ENCODE results near the gene C1QTNF1.

C1QTNF1 gene

GRCh38 chr17:79031996-79032875 lies 8.3 kb downstream of the C1QTNF1 start:
- H3K27me3 ChIP-seq (ENCODE audit: control insufficient read depth in 1 of 2, insufficient read depth in 2 of 2, low read length in 2 of 2), result peaks cover 0 to 7% of the 10 kb centered on the region in 2 donors

GRCh38 chr17:79033046-79033616 lies 9.2 kb downstream of the C1QTNF1 start:
- Histone ChIP-seq H3K4me3 (ENCODE audit: low read depth in 1 of 2, low read length in 2 of 2) (no peak overlapping the region), H3K4me1 (ENCODE audit: insufficient read depth, low read length) (peaks cover 13% of the 10 kb centered on the region), H3K9me3 (ENCODE audit: low read length) (no peaks in the 10 kb centered on the region), H3K36me3 (ENCODE audit: insufficient read depth, low read length) (no peaks in the 10 kb centered on the region), H3K27ac (ENCODE audit: low read depth, low read length) (no peak overlapping the region), H3K27me3 (ENCODE audit: control insufficient read depth in 1 of 2, insufficient read depth in 2 of 2, low read length in 2 of 2) (no peaks in the 10 kb centered on the region), H3K9ac (ENCODE audit: low read length) (no peak overlapping the region)

More at GRCh38 chr17:79031996-79032875, 8.3 kb downstream of the C1QTNF1 start:
- Histone ChIP-seq H3K4me1 (ENCODE audit: insufficient read depth, low read length) (peaks cover 22% of the 10 kb centered on the region), H3K36me3 (ENCODE audit: insufficient read depth, low read length) (no peaks in the 10 kb centered on the region), H3K27ac (ENCODE audit: low read depth, low read length) (no peak overlapping the region), H3K4me3 (ENCODE audit: low read depth in 1 of 2, low read length in 2 of 2) (no peak overlapping the region), H3K9me3 (ENCODE audit: low read length) (no peaks in the 10 kb centered on the region), H3K9ac (ENCODE audit: low read length) (no peak overlapping the region)

- Histone ChIP-seq H3K9me3 (ENCODE audit: low read length) (no peaks in the 10 kb centered on the region), H3K27me3 (ENCODE audit: control insufficient read depth in 1 of 2, insufficient read depth in 2 of 2, low read length in 2 of 2) (no peaks in the 10 kb centered on the region), H3K9ac (ENCODE audit: low read length) (no peak overlapping the region), H3K4me3 (ENCODE audit: low read depth in 1 of 2, low read length in 2 of 2) (no peak overlapping the region), H3K36me3 (ENCODE audit: insufficient read depth, low read length) (no peaks in the 10 kb centered on the region), H3K27ac (ENCODE audit: low read depth, low read length) (no peak overlapping the region), H3K4me1 (ENCODE audit: insufficient read depth, low read length) (peaks cover 10% of the 10 kb centered on the region)
These were observed 10.0 kb downstream of the C1QTNF1 start for GRCh38 chr17:79033741-79034501.

- Histone ChIP-seq H3K36me3 (ENCODE audit: insufficient read depth, low read length) (no peaks in the 10 kb centered on the region), H3K4me3 (ENCODE audit: low read depth in 1 of 2, low read length in 2 of 2) (no peak overlapping the region), H3K9ac (ENCODE audit: low read length) (no peak overlapping the region), H3K27ac (ENCODE audit: low read depth, low read length) (no peak overlapping the region), H3K27me3 (ENCODE audit: control insufficient read depth in 1 of 2, insufficient read depth in 2 of 2, low read length in 2 of 2) (no peaks in the 10 kb centered on the region), H3K9me3 (ENCODE audit: low read length) (no peaks in the 10 kb centered on the region), H3K4me1 (ENCODE audit: insufficient read depth, low read length) (peaks cover 10% of the 10 kb centered on the region)
These were observed 11.0 kb downstream of the C1QTNF1 start for GRCh38 chr17:79034931-79035485.

- no peaks in the 10 kb centered on the region for H3K27me3 ChIP-seq (ENCODE audit: control insufficient read depth in 1 of 2, insufficient read depth in 2 of 2, low read length in 2 of 2)
- H3K36me3 ChIP-seq (ENCODE audit: insufficient read depth, low read length), result no peaks in the 10 kb centered on the region
- H3K4me3 ChIP-seq (ENCODE audit: low read depth in 1 of 2, low read length in 2 of 2), result no peak overlapping the region
- no peaks in the 10 kb centered on the region for H3K9me3 ChIP-seq (ENCODE audit: low read length)
- no peak overlapping the region for H3K9ac ChIP-seq (ENCODE audit: low read length)
- no peak overlapping the region for H3K27ac ChIP-seq (ENCODE audit: low read depth, low read length)
- H3K4me1 ChIP-seq (ENCODE audit: insufficient read depth, low read length), result peaks cover 10% of the 10 kb centered on the region
These were observed 11.7 kb downstream of the C1QTNF1 start for GRCh38 chr17:79035686-79036085.

GRCh38 chr17:79036181-79036580 lies 12.2 kb downstream of the C1QTNF1 start:
- Histone ChIP-seq H3K4me1 (ENCODE audit: insufficient read depth, low read length) (peaks cover 10% of the 10 kb centered on the region), H3K9me3 (ENCODE audit: low read length) (no peaks in the 10 kb centered on the region), H3K27ac (ENCODE audit: low read depth, low read length) (no peak overlapping the region), H3K27me3 (ENCODE audit: control insufficient read depth in 1 of 2, insufficient read depth in 2 of 2, low read length in 2 of 2) (no peaks in the 10 kb centered on the region), H3K36me3 (ENCODE audit: insufficient read depth, low read length) (no peaks in the 10 kb centered on the region), H3K4me3 (ENCODE audit: low read depth in 1 of 2, low read length in 2 of 2) (no peak overlapping the region), H3K9ac (ENCODE audit: low read length) (no peak overlapping the region)

GRCh38 chr17:79036596-79036995 lies 12.6 kb downstream of the C1QTNF1 start:
- Histone ChIP-seq H3K27me3 (ENCODE audit: control insufficient read depth in 1 of 2, insufficient read depth in 2 of 2, low read length in 2 of 2) (no peaks in the 10 kb centered on the region), H3K4me3 (ENCODE audit: low read depth in 1 of 2, low read length in 2 of 2) (no peak overlapping the region), H3K9ac (ENCODE audit: low read length) (no peak overlapping the region), H3K27ac (ENCODE audit: low read depth, low read length) (no peak overlapping the region), H3K36me3 (ENCODE audit: insufficient read depth, low read length) (no peaks in the 10 kb centered on the region), H3K4me1 (ENCODE audit: insufficient read depth, low read length) (peaks cover 10% of the 10 kb centered on the region), H3K9me3 (ENCODE audit: low read length) (no peaks in the 10 kb centered on the region)

- H3K9ac ChIP-seq (ENCODE audit: low read length), result no peak overlapping the region
- no peak overlapping the region for H3K4me3 ChIP-seq (ENCODE audit: low read depth in 1 of 2, low read length in 2 of 2)
- peaks cover 8% of the 10 kb centered on the region for H3K4me1 ChIP-seq (ENCODE audit: insufficient read depth, low read length)
- H3K27ac ChIP-seq (ENCODE audit: low read depth, low read length), result no peak overlapping the region
- no peaks in the 10 kb centered on the region for H3K9me3 ChIP-seq (ENCODE audit: low read length)
- no peaks in the 10 kb centered on the region for H3K36me3 ChIP-seq (ENCODE audit: insufficient read depth, low read length)
- no peaks in the 10 kb centered on the region for H3K27me3 ChIP-seq (ENCODE audit: control insufficient read depth in 1 of 2, insufficient read depth in 2 of 2, low read length in 2 of 2)
These were observed 14.7 kb downstream of the C1QTNF1 start for GRCh38 chr17:79038545-79039135.

GRCh38 chr17:79039171-79039570 lies 15.2 kb downstream of the C1QTNF1 start:
- Histone ChIP-seq H3K27ac (ENCODE audit: low read depth, low read length) (no peak overlapping the region), H3K4me1 (ENCODE audit: insufficient read depth, low read length) (peaks cover 5% of the 10 kb centered on the region)

GRCh38 chr17:79039886-79040285 lies 15.9 kb downstream of the C1QTNF1 start:
- Histone ChIP-seq H3K4me3 (ENCODE audit: low read depth in 1 of 2, low read length in 2 of 2) (no peak overlapping the region), H3K36me3 (ENCODE audit: insufficient read depth, low read length) (no peaks in the 10 kb centered on the region), H3K27ac (ENCODE audit: low read depth, low read length) (no peak overlapping the region), H3K9me3 (ENCODE audit: low read length) (no peaks in the 10 kb centered on the region), H3K27me3 (ENCODE audit: control insufficient read depth in 1 of 2, insufficient read depth in 2 of 2, low read length in 2 of 2) (no peaks in the 10 kb centered on the region), H3K9ac (ENCODE audit: low read length) (no peak overlapping the region), H3K4me1 (ENCODE audit: insufficient read depth, low read length) (no peaks in the 10 kb centered on the region)

More at GRCh38 chr17:79039171-79039570, 15.2 kb downstream of the C1QTNF1 start:
- no peaks in the 10 kb centered on the region for H3K36me3 ChIP-seq (ENCODE audit: insufficient read depth, low read length)
- no peak overlapping the region for H3K4me3 ChIP-seq (ENCODE audit: low read depth in 1 of 2, low read length in 2 of 2)
- no peaks in the 10 kb centered on the region for H3K9me3 ChIP-seq (ENCODE audit: low read length)
- H3K27me3 ChIP-seq (ENCODE audit: control insufficient read depth in 1 of 2, insufficient read depth in 2 of 2, low read length in 2 of 2), result no peaks in the 10 kb centered on the region
- no peak overlapping the region for H3K9ac ChIP-seq (ENCODE audit: low read length)
